ENCODE data around the gene ANAPC16. TPM values are rescaled to one million over a fixed set of nuclear protein-coding genes. Genes with fewer than 3 reads are reported as not detected.

Gene ANAPC16
- total RNA-seq, 1 donor from 2014 or later = 76.6 TPM

Small RNA genes within 50 kb of the gene (small RNA-seq; reads per million reads assigned to genes)
- gene RF00019 = not detected
- gene RF00340 = not detected

Other genes starting within 250 kb of the ANAPC16 start
- gene SPOCK2, start 127.5 kb upstream of the ANAPC16 start, total RNA-seq = 46.9 TPM
- 38.5 TPM for gene ASCC1, start 264 bp downstream of the ANAPC16 start, total RNA-seq
- 1,063 TPM for gene DDIT4, start 57.9 kb downstream of the ANAPC16 start, total RNA-seq
- gene DNAJB12, start 138.9 kb downstream of the ANAPC16 start, total RNA-seq = 29.7 TPM